BE2C (cell line): ENCODE measurements around the gene NELL2.

Experiments
- DNase-seq: peaks from one replicate; pipeline ENCODE4 v3.0.0-alpha.2; 2020
- H3K27me3 ChIP-seq: fragments of 250-450 bp; sonication (Bioruptor Pico); 2 replicates; pipeline ENCODE4 v1.5.1; 2020; ENCODE audit warnings: mild to moderate bottlenecking
- H3K36me3 ChIP-seq: fragments of 250-450 bp; sonication (Bioruptor Pico); 2 replicates; pipeline ENCODE4 v1.5.1; 2020; ENCODE audit warnings: mild to moderate bottlenecking
- H3K4me1 ChIP-seq: fragments of 250-450 bp; sonication (Bioruptor Pico); 2 replicates; pipeline ENCODE4 v1.5.1; 2020
- H3K4me3 ChIP-seq: 2 replicates; pipeline ENCODE4 v1.5.1; 2011; ENCODE audit warnings: low read depth, low read length
- H3K9me3 ChIP-seq: fragments of 250-450 bp; sonication (Bioruptor Pico); 2 replicates; pipeline ENCODE4 v1.5.1; 2020
- CTCF ChIP-seq: IDR thresholded peaks from 2 replicates; pipeline ENCODE4 v1.5.1; 2012; ENCODE audit warnings: mild to moderate bottlenecking, low read depth, low read length

Gene NELL2

GRCh38 chr12:44779766-44780165 lies 96.3 kb downstream of the NELL2 start:
- no peak for TF ChIP-seq CTCF
- H3K4me1 ChIP-seq = no peaks in the 10 kb centered on the region

GRCh38 chr12:44778863-44779262 lies 97.3 kb downstream of the NELL2 start:
- no peak for DNase-seq
- no peak for TF ChIP-seq CTCF
- Histone ChIP-seq H3K4me3 (no peak overlapping the region), H3K9me3 (no peaks in the 10 kb centered on the region), H3K4me1 (no peaks in the 10 kb centered on the region), H3K27me3 (no peaks in the 10 kb centered on the region), H3K36me3 (no peaks in the 10 kb centered on the region)

More at GRCh38 chr12:44779766-44780165, 96.3 kb downstream of the NELL2 start:
- H3K27me3 ChIP-seq = no peaks in the 10 kb centered on the region
- H3K36me3 ChIP-seq = no peaks in the 10 kb centered on the region
- no peak for DNase-seq
- H3K9me3 ChIP-seq = no peaks in the 10 kb centered on the region
- H3K4me3 ChIP-seq = no peak overlapping the region

- H3K36me3 ChIP-seq = no peaks in the 10 kb centered on the region
- DNase-seq = no peak
- no peak overlapping the region for H3K4me3 ChIP-seq
- H3K9me3 ChIP-seq = no peaks in the 10 kb centered on the region
- H3K4me1 ChIP-seq = no peaks in the 10 kb centered on the region
- H3K27me3 ChIP-seq = no peaks in the 10 kb centered on the region
- TF ChIP-seq CTCF = no peak
Measured at GRCh38 chr12:44777044-44777443, 99.1 kb downstream of the NELL2 start.

GRCh38 chr12:44775901-44776300 lies 100.2 kb downstream of the NELL2 start:
- no peaks in the 10 kb centered on the region for H3K4me1 ChIP-seq
- H3K9me3 ChIP-seq = no peaks in the 10 kb centered on the region
- H3K27me3 ChIP-seq = no peaks in the 10 kb centered on the region
- H3K36me3 ChIP-seq = no peaks in the 10 kb centered on the region
- no peak for DNase-seq
- no peak overlapping the region for H3K4me3 ChIP-seq
- TF ChIP-seq CTCF = no peak

- peak; percentile 54 for DNase-seq
- Histone ChIP-seq H3K4me3 (no peak overlapping the region), H3K9me3 (no peaks in the 10 kb centered on the region), H3K36me3 (no peaks in the 10 kb centered on the region), H3K27me3 (no peaks in the 10 kb centered on the region), H3K4me1 (no peaks in the 10 kb centered on the region)
- TF ChIP-seq CTCF = peak; percentile 81
Measured at GRCh38 chr12:44774815-44775411, 101.2 kb downstream of the NELL2 start.

- Histone ChIP-seq H3K4me1 (no peaks in the 10 kb centered on the region), H3K9me3 (no peaks in the 10 kb centered on the region), H3K4me3 (no peak overlapping the region), H3K27me3 (no peaks in the 10 kb centered on the region), H3K36me3 (no peaks in the 10 kb centered on the region)
- no peak for DNase-seq
- no peak for TF ChIP-seq CTCF
Measured at GRCh38 chr12:44771485-44772021, 104.6 kb downstream of the NELL2 start.
